Measurements from ENCODE around the gene GNG12. TPM values are rescaled to one million over a fixed set of nuclear protein-coding genes. Genes with fewer than 3 reads are reported as not detected.

The GNG12 gene
- total RNA-seq, 1 experiment from 2014 or later = 14.3 TPM

DNA sequence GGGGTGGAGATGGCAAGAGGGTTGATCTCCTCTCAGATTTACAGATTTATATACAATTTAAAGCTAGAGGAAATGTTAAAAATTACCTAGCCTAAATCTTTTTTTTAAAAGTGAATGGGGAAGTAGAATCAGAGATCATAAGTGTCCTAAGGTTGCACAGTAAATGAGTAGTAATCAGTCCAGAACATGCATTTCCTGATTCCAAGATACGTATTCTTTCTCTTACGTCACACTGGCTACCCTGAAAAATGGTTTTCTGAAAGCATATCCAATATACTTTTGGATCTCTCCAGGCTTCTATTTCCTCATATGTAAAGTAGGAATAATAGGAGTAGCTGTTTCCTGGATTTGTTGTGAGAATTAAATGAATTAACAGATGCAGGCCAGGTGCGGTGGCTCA is 136.6 kb downstream of the GNG12 start:
- no peak overlapping the region for H4K5ac ChIP-seq (ENCODE audit: insufficient read length, low read depth, low read length)
- no peak overlapping the region for H3K4ac ChIP-seq (ENCODE audit: low read depth, low read length)
- Mint-ChIP-seq H3K27ac (no peak overlapping the region), H3K36me3 (ENCODE audit: insufficient read depth in 1 of 3, low read depth in 3 of 3) (no peaks in the 10 kb centered on the region), H3K4me3 (no peak overlapping the region), H3K9me3 (peaks cover 0 to 1% of the 10 kb centered on the region in 2 experiments; a peak in 1 of 5 replicates), H3K4me1 (peaks cover 11 to 22% of the 10 kb centered on the region in 2 experiments), H3K27me3 (ENCODE audit: low read depth) (0 out of 2 replicates have a peak, but pooled peaks cover 1% of the 10 kb centered on the region)
- H3K79me1 ChIP-seq (ENCODE audit: insufficient read depth, low read depth, low read length, poor library complexity, severe bottlenecking) = no peaks in the 10 kb centered on the region
- no peak overlapping the region for H3K56ac ChIP-seq (ENCODE audit: insufficient read length, low read depth, low read length)
- H3K18ac ChIP-seq (ENCODE audit: insufficient read length, low read depth, low read length) = no peak overlapping the region
- no peak overlapping the region for H2BK20ac ChIP-seq (ENCODE audit: low read depth, low read length, poor library complexity, severe bottlenecking)
- H3K27ac ChIP-seq (ENCODE audit: insufficient read length, low read depth, low read length) = no peak overlapping the region
- no peak overlapping the region for H2BK5ac ChIP-seq (ENCODE audit: insufficient read length, low read length)
- no peak overlapping the region for H2AK5ac ChIP-seq (ENCODE audit: insufficient read length, low read length)
- no peak overlapping the region for H3K9ac ChIP-seq (ENCODE audit: extremely low read depth, insufficient read length, low read length)
- peaks cover 3% of the 10 kb centered on the region; the same call in 1 of the 2 replicates for H3K4me1 ChIP-seq (ENCODE audit: insufficient read depth, low read length)
- H3K4me2 ChIP-seq (ENCODE audit: insufficient read depth, insufficient read length, low read length) = no peak overlapping the region
- DNase-seq = no peak
- no peak overlapping the region for H4K91ac ChIP-seq (ENCODE audit: insufficient read length, low read depth, low read length)
- no CpG with 5 or more reads among the region's 3 CpGs for WGBS (ENCODE audit: extremely low coverage, insufficient read length, low lambda C conversion rate)
- no peak overlapping the region for H2BK15ac ChIP-seq (ENCODE audit: low read depth, low read length)
- no peak overlapping the region for H4K8ac ChIP-seq (replicated peaks; ENCODE audit: insufficient read length, low read depth, low read length)
- H4K20me1 ChIP-seq (ENCODE audit: control insufficient read depth, insufficient read depth, insufficient read length) = no peaks in the 10 kb centered on the region
- no peaks in the 10 kb centered on the region for H3K79me2 ChIP-seq (ENCODE audit: insufficient read depth, low read length)
- H3T11ph ChIP-seq (ENCODE audit: low read length) = no peak overlapping the region
- H2AFZ ChIP-seq (ENCODE audit: low read length) = no peak overlapping the region
- H3K23me2 ChIP-seq (ENCODE audit: insufficient read length, low read depth, low read length, poor library complexity, severe bottlenecking) = no peaks in the 10 kb centered on the region
- no peaks in the 10 kb centered on the region for H3K9me3 ChIP-seq (ENCODE audit: control insufficient read depth, low read depth, low read length)
- no peak overlapping the region for H3K23ac ChIP-seq (ENCODE audit: insufficient read length, low read depth, low read length)
- no peak overlapping the region for H3K14ac ChIP-seq (ENCODE audit: insufficient read depth, low read length)
- no peak overlapping the region for H2BK120ac ChIP-seq (ENCODE audit: low read depth, low read length, poor library complexity, severe bottlenecking)
- no peak overlapping the region for H2BK12ac ChIP-seq (ENCODE audit: insufficient read length, low read depth, low read length)
- TF ChIP-seq, protein P1, sequence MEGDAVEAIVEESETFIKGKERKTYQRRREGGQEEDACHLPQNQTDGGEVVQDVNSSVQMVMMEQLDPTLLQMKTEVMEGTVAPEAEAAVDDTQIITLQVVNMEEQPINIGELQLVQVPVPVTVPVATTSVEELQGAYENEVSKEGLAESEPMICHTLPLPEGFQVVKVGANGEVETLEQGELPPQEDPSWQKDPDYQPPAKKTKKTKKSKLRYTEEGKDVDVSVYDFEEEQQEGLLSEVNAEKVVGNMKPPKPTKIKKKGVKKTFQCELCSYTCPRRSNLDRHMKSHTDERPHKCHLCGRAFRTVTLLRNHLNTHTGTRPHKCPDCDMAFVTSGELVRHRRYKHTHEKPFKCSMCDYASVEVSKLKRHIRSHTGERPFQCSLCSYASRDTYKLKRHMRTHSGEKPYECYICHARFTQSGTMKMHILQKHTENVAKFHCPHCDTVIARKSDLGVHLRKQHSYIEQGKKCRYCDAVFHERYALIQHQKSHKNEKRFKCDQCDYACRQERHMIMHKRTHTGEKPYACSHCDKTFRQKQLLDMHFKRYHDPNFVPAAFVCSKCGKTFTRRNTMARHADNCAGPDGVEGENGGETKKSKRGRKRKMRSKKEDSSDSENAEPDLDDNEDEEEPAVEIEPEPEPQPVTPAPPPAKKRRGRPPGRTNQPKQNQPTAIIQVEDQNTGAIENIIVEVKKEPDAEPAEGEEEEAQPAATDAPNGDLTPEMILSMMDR (conservative IDR thresholded peaks at IDR 0.05) = no peak
- no peaks in the 10 kb centered on the region for H3K27me3 ChIP-seq (ENCODE audit: insufficient read depth, low read length)

All from H9 (cell line).